Inferior parietal cortex (tissue), 1 donor: ENCODE results near the gene ZNF578.
"Not testable (repeated sequence)": the region's sequence is repeated elsewhere in the genome, so short reads cannot be mapped to it uniquely, and the experiment has no call there.

Source experiments
- DNase-seq: peaks from one replicate; pipeline ENCODE4 v3.0.0-alpha.2; 2016; ENCODE audit errors: extremely low spot score

The ZNF578 gene

DNA sequence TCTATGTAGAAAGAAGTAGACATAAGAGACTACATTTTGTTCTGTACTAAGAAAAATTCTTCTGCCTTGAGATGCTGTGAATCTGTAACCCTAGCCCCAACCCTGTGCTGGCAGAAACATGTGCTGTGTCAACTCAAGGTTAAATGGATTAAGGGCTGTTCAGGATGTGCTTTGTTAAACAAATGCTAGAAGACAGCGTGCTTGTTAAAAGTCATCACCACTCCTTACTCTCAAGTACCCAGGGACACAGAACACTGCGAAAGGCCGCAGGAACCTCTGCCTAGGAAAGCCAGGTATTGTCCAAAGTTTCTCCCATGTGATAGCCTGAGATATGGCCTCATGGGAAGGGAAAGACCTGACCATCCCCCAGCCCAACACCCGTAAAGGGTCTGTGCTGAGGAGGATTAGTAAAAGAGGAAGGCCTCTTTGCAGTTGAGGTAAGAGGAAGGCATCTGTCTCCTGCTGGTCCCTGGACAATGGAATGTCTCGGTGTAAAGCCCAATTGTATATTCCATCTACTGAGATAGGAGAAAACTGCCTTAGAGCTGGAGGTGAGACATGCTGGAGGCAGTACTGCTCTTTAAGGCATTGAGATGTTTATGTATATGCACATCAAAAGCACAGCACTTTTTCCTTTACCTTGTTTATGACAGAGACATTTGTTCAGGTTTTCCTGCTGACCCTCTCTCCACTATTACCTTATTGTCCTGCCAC is 105.5 kb downstream of the ZNF578 start:
- DNase-seq = not testable (repeated sequence)

DNA sequence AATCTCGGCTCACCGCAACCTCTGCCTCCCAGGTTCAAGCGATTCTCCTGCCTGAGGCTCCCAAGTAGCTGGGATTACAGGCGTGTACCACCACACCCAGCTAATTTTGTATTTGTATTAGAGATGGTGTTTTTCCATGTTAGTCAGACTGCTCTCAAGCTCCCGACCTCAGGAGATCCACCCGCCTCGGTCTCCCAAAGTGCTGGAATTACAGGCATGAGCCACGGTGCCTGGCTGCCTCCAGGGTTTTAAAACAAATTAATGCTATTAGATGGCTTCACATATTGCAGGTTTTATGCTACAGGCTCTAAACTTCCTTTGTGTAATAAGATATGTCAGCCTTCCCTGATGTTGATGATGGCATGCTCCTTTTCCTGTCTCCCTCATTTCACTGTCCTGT is 108.3 kb downstream of the ZNF578 start:
- DNase-seq = not testable (repeated sequence)
